Testis (tissue), 2 donors: ENCODE measurements around the gene QSOX1.

ENCODE experiments used
- CTCF ChIP-seq, 3 experiments: fragments of 450-650 bp in 2 of 3; fragments of 200-600 bp in 1 of 3; sonication (generic) in 1 of 3; IDR thresholded peaks; one replicate each; pipeline ENCODE4 v1.5.1; 2016 to 2019; ENCODE audit warnings: antibody characterized with exemption in 3 of 3, mild to moderate bottlenecking in 2 of 3, moderate library complexity in 1 of 3
- POLR2A ChIP-seq: fragments of 450-650 bp; IDR thresholded peaks from one replicate; pipeline ENCODE4 v1.6.1; 2017; ENCODE audit warnings: antibody characterized with exemption, mild to moderate bottlenecking, moderate library complexity

- TF ChIP-seq POLR2A: no peak
- TF ChIP-seq CTCF (IDR thresholded peaks at IDR 0.05): no peak
Measured at GRCh38 chr1:180170546-180171151, 16.0 kb downstream of the QSOX1 start.
